Colon (tissue), 2 donors: Measurements from ENCODE around the gene FBRSL1.

Experiments used
- FAIRE-seq: peaks from 2 replicates; lab custom pipeline; 2012; peaks lifted over from hg19 to GRCh38; lab: Jason Lieb, UNC
- donor health status: control.
- donor health status: control.

Gene FBRSL1

GRCh38 chr12:132496710-132497109, 6.8 kb downstream of the FBRSL1 start:
- no peak for FAIRE-seq

DNA sequence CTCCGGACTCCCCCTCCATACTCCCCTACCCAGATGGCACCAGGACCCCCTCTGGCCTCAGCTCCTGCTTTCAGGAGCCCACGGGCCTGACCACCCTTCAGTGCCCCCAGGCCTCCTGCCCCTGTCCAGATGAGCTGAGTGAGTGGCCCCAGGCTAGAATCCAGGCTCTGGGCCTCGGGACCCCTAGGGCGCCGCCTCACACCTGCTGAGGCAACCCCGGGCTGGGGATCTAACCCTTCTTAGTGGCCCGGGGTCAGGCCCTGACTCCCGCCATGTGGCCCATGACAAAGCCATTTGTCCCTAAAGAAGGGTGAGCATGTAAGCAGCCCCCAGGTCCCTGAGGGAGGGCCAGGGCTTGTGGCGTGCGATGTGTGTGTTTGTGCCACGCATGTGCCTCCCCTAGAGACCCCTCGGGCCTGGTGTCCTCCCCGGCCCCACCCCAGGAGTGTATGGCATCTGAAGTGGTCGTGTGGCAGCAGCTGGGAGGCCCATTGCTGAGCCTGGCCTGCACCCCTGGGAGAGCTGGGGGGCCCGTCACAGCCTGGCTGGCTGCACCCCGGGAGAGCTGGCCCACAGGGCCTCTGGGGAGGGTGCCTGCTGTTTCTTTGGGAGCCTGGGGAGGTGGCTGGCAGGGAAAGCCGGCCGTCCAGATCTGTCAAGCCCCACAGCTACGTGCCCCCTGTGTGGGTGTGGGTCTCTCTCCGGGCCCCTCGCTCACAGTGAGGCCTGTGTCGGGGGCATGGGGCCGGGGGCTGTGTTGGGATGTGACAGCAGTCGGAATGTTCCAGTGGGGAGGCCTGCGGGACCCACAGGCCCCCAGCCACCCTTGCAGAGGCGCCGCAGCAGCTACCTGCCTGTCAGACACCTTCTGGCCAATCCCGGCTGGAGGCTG, 7.8 kb downstream of the FBRSL1 start:
- no peak for FAIRE-seq

GRCh38 chr12:132498931-132499330, 9.0 kb downstream of the FBRSL1 start:
- FAIRE-seq: no peak

GRCh38 chr12:132500142-132500855, 10.3 kb downstream of the FBRSL1 start:
- no peak for FAIRE-seq

DNA sequence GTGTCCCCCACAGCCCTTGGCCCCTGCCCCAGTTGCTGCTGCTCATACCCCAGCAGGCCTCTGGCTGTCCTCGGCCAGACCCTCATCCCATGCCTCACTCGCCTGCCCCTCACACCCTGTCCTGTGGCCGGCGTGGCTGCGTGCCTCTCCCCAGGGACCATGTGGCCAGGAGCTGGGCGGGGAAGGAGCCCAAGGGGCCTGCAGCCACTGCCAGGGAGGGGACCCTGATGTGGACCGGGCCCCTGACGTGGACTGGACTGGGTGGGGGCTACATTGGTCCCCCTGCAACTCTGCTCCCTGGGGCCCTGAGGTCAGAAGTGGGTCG, 10.9 kb downstream of the FBRSL1 start:
- no peak for FAIRE-seq

DNA sequence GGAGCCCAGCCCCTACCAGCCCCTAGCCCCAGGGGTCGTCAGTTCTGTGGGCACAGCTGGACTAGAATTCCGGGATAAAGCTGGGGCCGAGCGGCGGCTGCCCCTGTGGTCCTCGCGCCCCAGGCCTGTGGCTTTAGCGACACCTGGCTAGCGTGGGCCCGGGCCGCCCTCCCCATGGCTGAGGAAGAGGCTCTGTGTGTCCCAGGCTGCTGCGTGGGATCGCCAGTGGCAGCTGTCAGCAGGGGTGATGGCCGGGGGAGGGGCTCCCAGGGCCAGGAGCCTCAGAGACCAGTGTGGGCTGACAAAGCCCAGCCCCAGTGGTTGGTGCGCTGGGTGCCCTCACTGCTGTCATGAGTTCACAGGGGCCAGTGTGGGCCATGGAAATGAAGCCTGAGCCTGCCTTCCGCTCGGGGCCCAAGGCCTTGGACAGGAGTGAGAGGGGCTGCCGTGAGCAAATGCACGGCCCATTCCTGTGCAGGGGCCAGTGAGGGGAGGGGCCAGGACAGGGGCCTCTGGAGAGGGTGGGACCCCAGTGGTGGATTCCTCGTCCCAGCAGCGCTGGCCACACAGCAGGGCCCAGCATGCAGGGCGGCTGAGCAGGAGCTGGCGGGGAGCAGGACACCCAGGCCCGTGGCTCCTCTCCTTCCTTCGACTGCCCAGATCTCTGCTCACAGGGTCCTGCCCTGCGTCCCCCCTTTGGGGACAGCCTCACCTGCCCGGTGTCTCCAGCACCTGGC, 11.4 kb downstream of the FBRSL1 start:
- no peak for FAIRE-seq

DNA sequence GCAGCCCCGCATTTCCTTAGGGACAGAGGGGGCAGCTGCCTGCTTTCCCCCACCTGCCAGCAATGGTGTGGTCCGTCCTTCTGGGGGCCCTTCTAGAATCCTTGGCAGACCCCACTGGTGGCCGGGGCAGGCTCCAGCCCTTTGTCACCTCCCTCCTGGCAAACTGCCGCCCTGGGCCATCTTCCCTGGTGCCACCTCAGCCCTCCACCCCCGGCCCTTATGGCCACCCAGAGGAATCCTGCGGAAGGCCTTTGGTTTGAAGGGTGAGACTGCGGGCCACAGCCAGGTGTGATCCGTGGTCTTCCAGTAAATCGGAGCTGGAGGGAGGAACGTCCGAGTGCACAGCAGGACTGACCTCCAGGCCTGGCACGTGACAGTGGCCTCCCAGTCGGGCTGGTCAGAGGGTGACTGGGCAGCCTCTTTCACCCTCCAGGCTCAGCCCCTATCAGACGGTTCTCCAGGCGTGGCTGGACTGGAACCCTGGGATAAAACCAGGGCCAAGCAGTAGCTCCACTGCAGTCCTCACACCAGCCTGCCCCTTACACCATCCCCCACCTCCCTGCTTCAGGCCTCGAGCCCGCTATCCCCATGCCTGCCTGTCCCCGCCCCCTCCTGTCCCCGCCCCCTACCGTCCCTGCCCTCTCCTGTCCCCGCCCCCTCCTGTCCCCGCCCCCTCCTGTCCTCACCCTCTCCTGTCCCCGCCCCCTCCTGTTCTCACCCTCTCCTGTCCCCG, 12.4 kb downstream of the FBRSL1 start:
- FAIRE-seq: no peak

DNA sequence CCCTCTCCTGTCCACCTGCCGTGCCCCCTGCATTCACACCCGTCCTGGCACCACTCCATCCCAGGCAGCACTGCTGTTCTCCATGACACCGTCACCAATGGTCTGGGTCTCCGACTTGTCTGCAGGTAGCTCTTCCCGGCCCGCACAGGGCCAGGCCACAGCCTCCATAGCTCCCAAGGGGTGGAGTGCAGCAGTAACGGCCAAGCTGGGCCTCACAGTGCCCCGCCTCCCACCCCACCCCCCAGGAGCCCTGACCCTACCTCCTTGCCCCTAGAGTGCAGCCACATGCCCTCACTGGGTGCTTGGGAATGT, 12.9 kb downstream of the FBRSL1 start:
- FAIRE-seq: no peak

DNA sequence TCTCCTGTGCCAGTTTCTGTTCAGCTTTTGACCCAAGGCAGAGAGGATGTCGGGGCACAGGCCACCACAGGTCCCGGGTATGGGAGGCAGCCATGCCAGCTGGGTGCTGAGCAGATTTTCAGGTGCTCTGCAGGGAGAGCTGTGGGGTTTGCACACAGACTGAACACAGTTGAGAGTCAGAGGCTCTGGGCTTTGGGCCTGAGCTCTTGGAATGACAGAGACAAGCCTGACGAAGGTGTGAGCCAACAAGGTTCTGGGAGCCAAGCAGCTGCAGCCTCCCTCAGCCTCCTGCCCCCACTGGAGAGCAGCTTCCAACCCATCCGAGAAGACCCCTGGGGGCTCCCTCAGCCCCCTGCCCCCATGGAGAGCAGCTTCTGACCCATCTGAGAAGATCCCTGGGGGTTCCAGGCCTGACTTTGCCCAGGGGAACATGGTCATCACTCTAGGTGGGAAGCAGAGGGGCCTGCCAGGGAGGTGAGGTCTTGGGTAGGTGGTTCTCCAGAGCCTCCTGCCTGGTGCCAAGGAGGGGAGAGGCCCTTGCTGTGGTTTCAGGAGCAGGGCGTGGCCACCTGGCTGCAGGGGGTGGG, 13.8 kb downstream of the FBRSL1 start:
- no peak for FAIRE-seq

- FAIRE-seq: no peak
Measured at GRCh38 chr12:132505105-132505851, 15.3 kb downstream of the FBRSL1 start.

DNA sequence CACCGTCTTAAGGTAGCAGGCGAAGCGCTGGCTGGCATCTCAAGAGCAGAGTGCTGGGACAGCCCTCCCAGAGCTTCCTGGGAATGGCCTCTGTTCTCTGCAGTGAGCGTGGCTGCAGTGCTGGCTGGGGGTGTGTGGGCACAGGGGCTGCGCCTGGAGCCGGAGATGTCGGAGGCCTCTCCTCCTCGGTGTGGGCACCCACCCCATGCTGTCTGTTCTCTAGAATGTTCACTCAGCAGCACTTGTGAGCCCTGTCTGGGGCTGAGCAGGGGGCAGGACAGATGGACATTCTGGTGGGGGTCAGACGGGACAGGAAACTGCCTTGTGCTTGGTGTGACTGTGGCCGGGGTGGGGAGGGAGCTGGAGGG, 15.9 kb downstream of the FBRSL1 start:
- FAIRE-seq: no peak

- no peak for FAIRE-seq
Measured at GRCh38 chr12:132506328-132507160, 16.6 kb downstream of the FBRSL1 start.

- no peak for FAIRE-seq
Measured at GRCh38 chr12:132507161-132507538, 17.2 kb downstream of the FBRSL1 start.

GRCh38 chr12:132507656-132508490, 17.9 kb downstream of the FBRSL1 start:
- FAIRE-seq: no peak

GRCh38 chr12:132508491-132508740, 18.5 kb downstream of the FBRSL1 start:
- no peak for FAIRE-seq

DNA sequence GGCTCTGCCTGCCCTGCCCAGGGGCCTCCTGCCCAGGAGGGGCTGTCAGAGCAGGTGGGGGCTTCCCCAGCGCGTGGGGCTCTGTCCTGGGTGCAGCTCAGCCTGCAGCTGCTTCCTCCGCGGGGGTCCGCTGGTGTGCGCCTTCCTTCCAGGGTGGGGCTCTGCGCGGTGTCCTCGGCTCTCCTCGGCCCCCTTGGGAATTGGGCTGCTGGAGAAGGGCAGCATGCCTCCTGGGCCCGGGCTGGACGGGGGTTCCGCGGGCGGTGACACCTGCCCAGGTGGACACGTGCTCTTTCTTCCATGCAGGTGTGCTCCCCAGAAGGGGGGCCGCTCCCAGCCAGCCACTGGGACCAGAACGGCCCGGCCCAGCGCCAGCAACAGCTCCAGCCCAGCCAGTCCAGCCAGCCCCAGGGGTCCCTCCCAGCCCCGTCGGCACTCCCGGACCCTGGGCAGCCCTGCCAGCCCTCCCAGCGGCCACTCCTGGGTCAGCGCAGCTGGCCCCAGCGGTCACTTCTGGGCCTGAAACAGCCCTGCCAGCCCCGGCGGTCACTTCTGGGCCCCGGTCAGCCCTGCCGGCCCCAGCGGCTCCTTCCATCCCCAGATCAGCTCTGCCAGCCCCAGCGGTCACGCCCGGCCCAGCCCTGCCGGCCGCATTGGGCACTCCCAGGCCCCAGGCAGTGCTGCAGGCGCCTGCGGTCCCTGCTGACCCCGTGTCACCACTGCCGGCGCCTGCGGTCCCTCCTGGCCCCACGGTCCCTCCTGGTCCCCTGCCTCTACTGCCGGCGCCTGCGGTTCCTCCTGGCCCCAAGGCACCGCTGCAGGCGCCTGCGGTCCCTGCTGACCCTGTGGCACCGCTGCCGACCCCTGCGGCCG, 19.1 kb downstream of the FBRSL1 start:
- no peak for FAIRE-seq

GRCh38 chr12:132510111-132510724, 20.3 kb downstream of the FBRSL1 start:
- FAIRE-seq: no peak

GRCh38 chr12:132510746-132511477, 21.0 kb downstream of the FBRSL1 start:
- no peak for FAIRE-seq
